ENCODE measurements around the gene FAM219A. TPM values are rescaled to one million over a fixed set of nuclear protein-coding genes. Genes with fewer than 3 reads are reported as not detected.

Gene FAM219A
- total RNA-seq, 4 donors from 2014 or later: 12.6 to 19.7 (median 13.5) TPM

DNA sequence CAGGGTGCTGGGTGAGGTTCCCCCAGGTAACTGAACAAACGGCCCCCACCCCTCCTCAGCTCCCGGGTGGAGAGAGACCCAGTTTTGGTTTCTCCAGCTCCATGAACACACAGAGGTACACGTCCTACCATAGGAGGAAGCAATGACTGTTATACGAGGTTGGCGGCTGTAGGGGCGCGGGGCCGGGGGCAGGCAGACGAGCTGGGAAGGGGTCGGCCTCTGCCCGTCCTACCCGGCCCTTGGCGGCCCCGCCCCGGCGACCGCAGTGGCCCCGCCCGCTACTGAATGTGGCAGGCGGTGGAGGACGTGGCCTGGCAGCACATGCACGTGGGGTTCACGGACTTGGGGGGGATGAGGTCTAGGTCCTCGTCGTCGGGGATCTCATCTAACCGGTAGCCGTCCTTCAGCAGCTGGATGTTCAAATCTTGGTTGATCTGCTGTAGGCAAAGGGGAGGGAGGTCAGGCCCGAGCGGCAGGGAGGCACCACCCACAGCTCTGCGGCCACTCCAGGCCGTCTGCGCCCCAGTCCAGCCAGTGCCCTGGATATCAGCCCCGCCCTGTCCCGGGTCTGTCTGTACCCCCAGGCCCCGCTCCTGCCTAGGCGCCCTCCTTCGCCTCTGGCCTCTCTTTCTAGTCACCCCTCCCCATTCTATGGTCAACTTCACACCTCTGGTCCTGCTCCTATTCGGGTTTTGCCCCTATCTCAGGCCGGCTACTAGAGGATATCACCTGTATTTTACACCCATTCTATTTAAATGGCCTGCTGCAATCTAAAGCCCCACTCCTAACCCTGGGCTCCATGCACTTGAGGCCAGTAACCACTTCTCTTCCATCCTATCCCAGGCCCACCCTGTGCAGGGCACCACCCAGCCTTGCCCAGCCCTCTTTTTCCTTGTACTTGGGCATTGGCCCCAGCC lies 57.4 kb downstream of the FAM219A start:
- TF ChIP-seq, protein P1, sequence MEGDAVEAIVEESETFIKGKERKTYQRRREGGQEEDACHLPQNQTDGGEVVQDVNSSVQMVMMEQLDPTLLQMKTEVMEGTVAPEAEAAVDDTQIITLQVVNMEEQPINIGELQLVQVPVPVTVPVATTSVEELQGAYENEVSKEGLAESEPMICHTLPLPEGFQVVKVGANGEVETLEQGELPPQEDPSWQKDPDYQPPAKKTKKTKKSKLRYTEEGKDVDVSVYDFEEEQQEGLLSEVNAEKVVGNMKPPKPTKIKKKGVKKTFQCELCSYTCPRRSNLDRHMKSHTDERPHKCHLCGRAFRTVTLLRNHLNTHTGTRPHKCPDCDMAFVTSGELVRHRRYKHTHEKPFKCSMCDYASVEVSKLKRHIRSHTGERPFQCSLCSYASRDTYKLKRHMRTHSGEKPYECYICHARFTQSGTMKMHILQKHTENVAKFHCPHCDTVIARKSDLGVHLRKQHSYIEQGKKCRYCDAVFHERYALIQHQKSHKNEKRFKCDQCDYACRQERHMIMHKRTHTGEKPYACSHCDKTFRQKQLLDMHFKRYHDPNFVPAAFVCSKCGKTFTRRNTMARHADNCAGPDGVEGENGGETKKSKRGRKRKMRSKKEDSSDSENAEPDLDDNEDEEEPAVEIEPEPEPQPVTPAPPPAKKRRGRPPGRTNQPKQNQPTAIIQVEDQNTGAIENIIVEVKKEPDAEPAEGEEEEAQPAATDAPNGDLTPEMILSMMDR (IDR thresholded peaks at IDR 0.05): no peak
- TF ChIP-seq POLR2A (IDR thresholded peaks at IDR 0.05): no peak
- 84 to 86% methylated on average over 40 of the region's 40 CpGs for WGBS, 2 donors
- intact Hi-C loops (cut with DNase I; ENCODE audit: low total_unique reads): no loop called here

DNA sequence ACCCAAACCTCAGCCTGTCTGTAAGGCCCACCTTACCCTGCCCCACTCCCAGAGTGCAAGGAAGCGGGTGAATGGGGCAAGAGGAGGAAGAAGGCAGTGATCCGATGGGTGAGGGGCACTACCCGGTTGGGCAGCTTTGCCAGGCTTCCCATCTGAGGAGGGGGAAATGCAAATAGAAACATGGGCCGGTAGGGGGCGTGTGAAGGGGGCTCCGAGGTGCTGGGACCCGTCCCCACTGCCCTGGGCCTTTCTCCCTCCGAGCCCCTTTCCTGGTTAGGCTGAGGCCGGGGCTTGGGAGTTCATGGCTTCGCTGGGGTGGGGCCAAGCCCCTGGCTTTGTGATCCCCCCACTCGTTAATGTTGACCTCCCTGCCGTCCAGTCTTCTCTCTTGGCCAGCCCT lies 58.1 kb downstream of the FAM219A start:
- intact Hi-C loops (cut with DNase I; ENCODE audit: low total_unique reads): no loop called here
- 72 to 80% methylated on average over 12 of the region's 12 CpGs for WGBS, 2 donors
- DNase-seq (ENCODE audit: low spot score in 2 of 2): no peak
- TF ChIP-seq POLR2A (IDR thresholded peaks at IDR 0.05): no peak
- TF ChIP-seq, protein P1 (IDR thresholded peaks at IDR 0.05): no peak
- H3K4me3 ChIP-seq (ENCODE audit: low read depth, poor library complexity, severe bottlenecking): no peak overlapping the region

More for the DNA sequence above, 57.4 kb downstream of the FAM219A start:
- DNase-seq (ENCODE audit: low spot score in 2 of 2): no peak
- H3K4me3 ChIP-seq (ENCODE audit: low read depth, poor library complexity, severe bottlenecking): no peak overlapping the region

DNA sequence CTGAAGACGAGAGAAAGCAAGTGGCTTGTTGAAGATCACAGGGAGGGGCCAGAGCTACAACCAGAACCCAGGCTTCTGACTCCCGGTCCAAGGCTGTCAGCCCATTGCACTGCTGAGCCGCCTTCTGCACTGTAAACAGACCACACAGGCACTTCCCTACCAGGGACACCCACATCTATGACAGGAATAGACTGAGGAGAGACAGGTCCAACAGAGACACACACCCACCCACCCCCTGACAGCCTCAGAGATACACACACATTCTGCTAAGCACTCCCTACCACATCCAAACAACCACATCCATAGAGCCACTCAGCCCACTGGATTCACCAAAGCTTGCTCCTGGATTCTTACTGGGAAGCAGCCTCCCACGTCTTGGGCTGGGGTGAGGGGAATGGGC lies 58.6 kb downstream of the FAM219A start:
- no peak for DNase-seq (ENCODE audit: low spot score in 2 of 2)
- no peak overlapping the region for H3K4me3 ChIP-seq (ENCODE audit: low read depth, poor library complexity, severe bottlenecking)
- intact Hi-C loops (cut with DNase I; ENCODE audit: low total_unique reads): no loop called here
- 85 to 96% methylated on average over 3 to 4 of the region's 4 CpGs for WGBS, 2 donors
- TF ChIP-seq, protein P1 (IDR thresholded peaks at IDR 0.05): no peak
- TF ChIP-seq POLR2A (IDR thresholded peaks at IDR 0.05): no peak

DNA sequence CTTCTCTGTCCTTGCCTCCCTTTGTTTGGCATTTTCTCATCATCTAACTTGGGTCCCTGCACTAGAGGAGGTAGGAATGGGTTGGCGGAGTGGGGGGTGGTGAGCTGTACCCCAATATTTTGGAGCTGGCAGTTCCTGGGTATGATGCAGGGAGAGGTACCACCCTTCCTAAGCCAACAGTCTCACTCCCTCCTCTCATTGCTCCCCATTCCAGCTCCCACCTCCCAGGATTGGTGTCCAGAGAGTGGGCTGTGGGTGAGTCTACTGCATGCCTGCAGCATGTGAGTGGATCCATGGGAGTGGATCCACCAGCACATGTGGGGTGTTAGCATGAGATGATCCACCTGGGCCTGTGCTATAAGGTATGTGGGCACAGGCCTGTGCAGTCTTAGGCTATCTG lies 59.5 kb downstream of the FAM219A start:
- intact Hi-C loops (cut with DNase I; ENCODE audit: low total_unique reads): no loop called here
- TF ChIP-seq POLR2A (IDR thresholded peaks at IDR 0.05): no peak
- TF ChIP-seq, protein P1 (IDR thresholded peaks at IDR 0.05): no peak
- 95 to 100% methylated on average over 1 of the region's 1 CpG for WGBS, 2 donors

DNA sequence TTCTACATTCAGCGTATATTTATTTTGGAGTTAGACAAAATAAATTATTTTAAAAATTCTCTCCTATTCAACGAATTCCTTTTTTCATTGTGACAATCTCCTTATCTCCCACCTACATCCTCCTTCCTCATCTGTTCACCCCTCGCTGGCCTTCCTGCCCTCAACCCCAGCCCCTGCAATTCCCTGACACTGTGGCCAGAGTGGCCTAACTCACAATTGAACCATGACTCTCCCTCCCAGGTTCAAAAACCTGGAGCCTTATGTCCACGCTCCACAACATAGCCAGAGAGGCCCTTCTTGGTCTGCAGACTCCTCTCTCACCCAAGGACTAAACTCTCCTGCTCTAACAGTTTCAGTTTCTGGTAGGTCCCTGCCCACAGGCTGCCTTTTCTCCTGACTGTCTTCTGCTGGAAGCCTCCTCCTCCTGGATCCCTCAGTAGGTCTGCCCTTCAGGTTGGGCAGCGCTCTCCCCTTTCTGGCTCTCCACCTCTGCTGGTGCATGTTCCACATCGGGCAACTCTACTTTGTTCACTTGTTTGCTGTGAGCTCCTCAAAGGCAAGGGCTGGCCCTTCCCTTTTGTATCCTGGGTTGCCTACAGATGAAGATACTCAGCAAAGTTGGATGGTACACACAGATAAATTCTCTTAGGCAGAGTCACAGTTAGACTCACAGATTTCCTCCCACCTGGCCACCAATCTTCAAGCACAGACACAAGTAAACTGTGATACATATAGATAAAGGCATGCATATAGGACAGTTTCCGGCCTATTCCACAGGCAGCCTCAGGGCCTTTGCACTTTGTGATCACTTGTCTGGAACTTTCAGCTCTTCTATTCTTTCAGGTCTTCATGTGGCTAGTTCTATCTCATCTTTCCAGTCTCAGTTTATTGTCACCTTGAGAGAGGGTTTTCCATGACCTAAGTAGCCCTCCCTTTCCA lies 61.8 kb downstream of the FAM219A start:
- TF ChIP-seq, protein P1 (IDR thresholded peaks at IDR 0.05): no peak
- no peak for TF ChIP-seq POLR2A (IDR thresholded peaks at IDR 0.05)
- no peak overlapping the region for H3K4me3 ChIP-seq (ENCODE audit: low read depth, poor library complexity, severe bottlenecking)
- WGBS, 2 donors: 78 to 81% methylated on average over 7 of the region's 7 CpGs
- DNase-seq (ENCODE audit: low spot score in 2 of 2): no peak
- intact Hi-C loops (cut with DNase I; ENCODE audit: low total_unique reads): no loop called here

More for the DNA sequence above, 59.5 kb downstream of the FAM219A start:
- no peak overlapping the region for H3K4me3 ChIP-seq (ENCODE audit: low read depth, poor library complexity, severe bottlenecking)
- no peak for DNase-seq (ENCODE audit: low spot score in 2 of 2)

All from lower leg skin (tissue), 4 donors.